Neuronal stem cell (in vitro differentiated cells): Measurements from ENCODE around the gene CEBPE.

Source experiments
- DNase-seq: peaks from one replicate; pipeline ENCODE4 v3.0.0-alpha.2; 2013; ENCODE audit warnings: low spot score
- H2AFZ ChIP-seq: one replicate; pipeline ENCODE4 v1.6.1; 2013; ENCODE audit warnings: mild to moderate bottlenecking, low read length, inconsistent platforms
- H2AK5ac ChIP-seq: 2 replicates; pipeline ENCODE4 v1.6.1; 2013; ENCODE audit warnings: low read depth, mild to moderate bottlenecking, inconsistent platforms, low read length, moderate library complexity, mixed read lengths
- H2BK120ac ChIP-seq: 2 replicates; pipeline ENCODE4 v1.6.1; 2013; ENCODE audit warnings: low read depth, mild to moderate bottlenecking, inconsistent platforms, low read length, moderate library complexity, mixed read lengths
- H2BK12ac ChIP-seq: one replicate; pipeline ENCODE4 v1.6.1; 2013; ENCODE audit warnings: low read length, inconsistent platforms
- H2BK15ac ChIP-seq: 2 replicates; pipeline ENCODE4 v1.6.1; 2013; ENCODE audit warnings: mild to moderate bottlenecking, low read length, inconsistent platforms, mixed read lengths
- H2BK5ac ChIP-seq: one replicate; pipeline ENCODE4 v1.6.1; 2013; ENCODE audit warnings: inconsistent platforms, mild to moderate bottlenecking, low read length, moderate library complexity
- H3K14ac ChIP-seq: one replicate; pipeline ENCODE4 v1.6.1; 2013; ENCODE audit warnings: low read length, inconsistent platforms
- H3K18ac ChIP-seq: 2 replicates; pipeline ENCODE4 v1.6.1; 2013; ENCODE audit warnings: low read length, inconsistent platforms
- H3K23ac ChIP-seq: 2 replicates; pipeline ENCODE4 v1.6.1; 2013; ENCODE audit warnings: low read depth, mild to moderate bottlenecking, mixed read lengths, low read length, inconsistent platforms; ENCODE audit not compliant: poor library complexity
- H3K27ac ChIP-seq: replicated peaks from 3 replicates; pipeline ENCODE4 v1.5.1; 2013; ENCODE audit warnings: low read length, inconsistent platforms
- H3K27me3 ChIP-seq, 3 experiments: 2 replicates each; pipeline ENCODE4 v1.6.1; 2013; ENCODE audit warnings: low read length in 3 of 3, mild to moderate bottlenecking in 2 of 3, inconsistent platforms in 1 of 3, low read depth in 1 of 3, mixed read lengths in 1 of 3, moderate library complexity in 1 of 3; ENCODE audit not compliant: control insufficient read depth in 3 of 3, insufficient read depth in 3 of 3
- H3K36me3 ChIP-seq, 2 donors: replicated peaks in 1 of 2; 2 replicates each; pipeline ENCODE4 v1.6.1; 2013; ENCODE audit warnings: low read length in 2 of 2; ENCODE audit not compliant: control insufficient read depth in 2 of 2, insufficient read depth in 2 of 2
- H3K4ac ChIP-seq: 2 replicates; pipeline ENCODE4 v1.6.1; 2013; ENCODE audit warnings: inconsistent platforms, mild to moderate bottlenecking, low read length, moderate library complexity
- H3K4me1 ChIP-seq, 2 donors: 1 replicate in 1 of 2; 2 replicates in 1 of 2; pipeline ENCODE4 v1.6.1; 2013; ENCODE audit warnings: low read length in 2 of 2, low read depth in 1 of 2; ENCODE audit not compliant: control insufficient read depth in 2 of 2, insufficient read depth in 1 of 2
- H3K4me2 ChIP-seq: one replicate; pipeline ENCODE4 v1.6.1; 2013; ENCODE audit warnings: mild to moderate bottlenecking, low read length, inconsistent platforms; ENCODE audit not compliant: insufficient read depth, poor library complexity, severe bottlenecking
- H3K4me3 ChIP-seq, 2 donors: 2 replicates each; pipeline ENCODE4 v1.5.1; 2013; ENCODE audit warnings: low read length in 2 of 2, mild to moderate bottlenecking in 2 of 2, inconsistent platforms in 1 of 2, moderate library complexity in 1 of 2
- H3K79me1 ChIP-seq: one replicate; pipeline ENCODE4 v1.6.1; 2013; ENCODE audit warnings: low read depth, mild to moderate bottlenecking, inconsistent platforms, low read length, moderate library complexity
- H3K9ac ChIP-seq: one replicate; pipeline ENCODE4 v1.6.1; 2013; ENCODE audit warnings: mild to moderate bottlenecking, low read depth, low read length, inconsistent platforms; ENCODE audit not compliant: poor library complexity
- H3K9me3 ChIP-seq, 2 donors: replicated peaks in 1 of 2; 2 replicates each; pipeline versions ENCODE3 to v1.6.1; 2013; ENCODE audit warnings: low read length in 2 of 2, mild to moderate bottlenecking in 2 of 2, inconsistent platforms in 1 of 2, low read depth in 1 of 2, mixed read lengths in 1 of 2, moderate library complexity in 1 of 2; ENCODE audit not compliant: control insufficient read depth in 2 of 2, insufficient read depth in 1 of 2
- H4K8ac ChIP-seq: one replicate; pipeline ENCODE4 v1.6.1; 2013; ENCODE audit warnings: low read depth, mild to moderate bottlenecking, inconsistent platforms, low read length, moderate library complexity
- H4K91ac ChIP-seq: one replicate; pipeline ENCODE4 v1.6.1; 2013; ENCODE audit warnings: low read length, low read depth, mild to moderate bottlenecking, inconsistent platforms; ENCODE audit not compliant: poor library complexity
- WGBS, 2 donors: extraction: QIAGEN DNeasy Blood & Tissue Kit; methylation state at CpG; one replicate each; pipeline ENCODE4 v1.1.7; 2013; ENCODE audit warnings: missing lambda C conversion rate in 2 of 2, mixed read lengths in 1 of 2; ENCODE audit not compliant: insufficient read length in 2 of 2, insufficient replicate concordance in 1 of 2; ENCODE audit errors: extremely low coverage in 2 of 2; 5-methylcytosine and 5-hydroxymethylcytosine counted together

CEBPE gene

DNA sequence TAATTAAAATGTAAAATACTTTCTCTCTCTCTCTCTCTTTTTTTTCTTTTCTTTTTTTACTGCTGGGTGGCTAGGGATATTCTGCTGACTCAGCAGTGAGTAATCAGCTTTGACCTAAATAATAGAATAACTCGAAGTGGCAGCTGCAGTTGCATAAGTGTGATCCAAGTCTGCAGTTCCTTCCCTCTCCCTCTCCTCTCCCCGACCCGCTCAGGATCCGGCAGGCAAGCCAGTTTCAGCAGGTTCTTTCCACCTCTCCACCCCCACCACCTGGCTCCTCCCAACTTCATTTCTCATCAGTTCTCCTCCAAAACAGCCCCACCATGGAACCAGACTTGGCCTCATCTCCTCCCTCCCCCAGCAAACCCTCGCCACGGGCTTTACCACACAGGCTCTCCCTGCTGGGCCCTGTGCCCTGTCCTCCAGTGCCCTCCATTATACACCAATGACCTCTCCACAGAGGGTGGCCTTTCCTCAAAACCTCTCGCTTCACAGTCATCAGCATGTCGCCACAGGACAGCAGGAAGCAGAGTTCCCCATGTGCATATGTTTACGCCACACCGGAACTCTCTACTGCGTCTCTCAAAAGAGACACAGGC, 42.0 kb upstream of the CEBPE start:
- no peaks in the 10 kb centered on the region for H3K9me3 ChIP-seq
- H3K23ac ChIP-seq: no peak overlapping the region
- no CpG with 5 or more reads among the region's 11 CpGs for WGBS, 2 donors
- H3K79me1 ChIP-seq: no peaks in the 10 kb centered on the region
- H4K91ac ChIP-seq: no peak overlapping the region
- peak overlapping the region; percentile 88 for H2AFZ ChIP-seq
- H3K14ac ChIP-seq: no peak overlapping the region
- no peak overlapping the region for H4K8ac ChIP-seq
- no peak overlapping the region for H2AK5ac ChIP-seq
- no peak overlapping the region for H3K4me2 ChIP-seq
- H2BK120ac ChIP-seq: no peak overlapping the region
- no peak overlapping the region for H3K4me3 ChIP-seq
- peak overlapping the region; percentile 58 for H3K18ac ChIP-seq
- H3K4ac ChIP-seq: no peak overlapping the region
- peak overlapping the region; percentile 39 for H3K27ac ChIP-seq
- no peak overlapping the region for H2BK15ac ChIP-seq
- no peak overlapping the region for H3K9ac ChIP-seq
- peaks cover 0 to 5% of the 10 kb centered on the region in 2 donors for H3K36me3 ChIP-seq
- H3K4me1 ChIP-seq: peaks cover 11 to 21% of the 10 kb centered on the region in 2 donors
- no peak for DNase-seq
- H3K27me3 ChIP-seq: no peaks in the 10 kb centered on the region
- no peak overlapping the region for H2BK12ac ChIP-seq
- H2BK5ac ChIP-seq: no peak overlapping the region

DNA sequence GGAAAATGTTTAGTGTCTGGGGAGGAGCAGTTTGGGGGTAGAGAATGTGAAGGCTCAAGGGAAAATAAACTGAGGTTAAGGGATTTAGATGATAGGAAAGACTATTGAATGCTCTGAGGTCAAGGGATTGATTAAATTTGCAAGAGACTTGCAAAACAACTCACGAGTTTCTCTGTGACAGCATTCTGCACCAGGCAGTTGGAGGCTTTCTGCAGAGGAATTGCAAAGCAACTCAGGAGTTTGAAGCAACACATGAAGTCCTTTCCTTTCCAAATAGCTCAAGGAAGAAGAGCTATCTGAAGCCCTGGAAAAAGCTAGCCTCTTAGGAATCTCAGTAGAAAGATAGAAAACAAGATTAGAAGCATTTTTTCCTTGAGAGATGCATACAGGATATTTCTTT, 40.5 kb upstream of the CEBPE start:
- Histone ChIP-seq H2BK5ac (no peak overlapping the region), H3K9me3 (no peaks in the 10 kb centered on the region), H4K8ac (no peak overlapping the region), H3K4me3 (no peak overlapping the region), H2AK5ac (no peak overlapping the region), H2AFZ (peak overlapping the region; percentile 56), H3K14ac (no peak overlapping the region), H3K4me1 (peaks cover 18 to 28% of the 10 kb centered on the region in 2 donors), H3K36me3 (peaks cover 0 to 1% of the 10 kb centered on the region in 2 donors), H3K79me1 (no peaks in the 10 kb centered on the region), H3K27ac (no peak overlapping the region), H2BK120ac (no peak overlapping the region), H2BK15ac (no peak overlapping the region), H4K91ac (no peak overlapping the region), H3K27me3 (no peaks in the 10 kb centered on the region), H3K9ac (no peak overlapping the region), H3K4ac (no peak overlapping the region), H2BK12ac (no peak overlapping the region), H3K18ac (no peak overlapping the region), H3K4me2 (no peak overlapping the region), H3K23ac (no peak overlapping the region)
- WGBS, 2 donors: no CpG with 5 or more reads among the region's 1 CpG
- DNase-seq: no peak

DNA sequence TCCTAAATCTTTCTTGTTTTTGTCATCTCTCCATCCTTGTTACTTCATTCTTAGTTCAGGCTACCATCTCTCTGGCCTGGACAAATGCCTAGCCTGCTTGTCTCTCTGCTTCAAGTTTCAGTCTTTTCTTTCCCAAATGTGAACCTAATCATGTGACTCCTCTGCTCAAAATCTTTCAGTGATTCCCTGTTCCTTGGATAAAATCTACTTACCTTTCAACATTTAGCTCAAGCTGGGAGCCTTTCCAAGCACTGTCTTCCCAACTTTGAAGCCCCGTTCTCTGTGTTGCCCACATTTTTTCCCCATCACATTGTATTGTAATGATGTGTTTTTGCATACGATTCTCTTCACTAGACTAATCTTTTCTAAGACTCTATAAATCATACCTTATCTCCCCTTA, 39.7 kb upstream of the CEBPE start:
- Histone ChIP-seq H3K14ac (no peak overlapping the region), H2AK5ac (no peak overlapping the region), H3K9ac (no peak overlapping the region), H3K4me3 (no peak overlapping the region), H2BK5ac (no peak overlapping the region), H3K4ac (no peak overlapping the region), H3K23ac (no peak overlapping the region), H3K18ac (no peak overlapping the region), H4K91ac (no peak overlapping the region), H2BK15ac (no peak overlapping the region), H4K8ac (no peak overlapping the region), H3K9me3 (no peaks in the 10 kb centered on the region), H2BK120ac (no peak overlapping the region), H2AFZ (no peak overlapping the region), H3K36me3 (peaks cover 0 to 1% of the 10 kb centered on the region in 2 donors), H3K79me1 (no peaks in the 10 kb centered on the region), H3K27ac (no peak overlapping the region), H3K27me3 (no peaks in the 10 kb centered on the region), H3K4me1 (peaks cover 24 to 28% of the 10 kb centered on the region in 2 donors), H3K4me2 (no peak overlapping the region), H2BK12ac (no peak overlapping the region)
- no peak for DNase-seq
- no CpG with 5 or more reads among the region's 2 CpGs for whole genome bisulfite sequencing, 2 donors

DNA sequence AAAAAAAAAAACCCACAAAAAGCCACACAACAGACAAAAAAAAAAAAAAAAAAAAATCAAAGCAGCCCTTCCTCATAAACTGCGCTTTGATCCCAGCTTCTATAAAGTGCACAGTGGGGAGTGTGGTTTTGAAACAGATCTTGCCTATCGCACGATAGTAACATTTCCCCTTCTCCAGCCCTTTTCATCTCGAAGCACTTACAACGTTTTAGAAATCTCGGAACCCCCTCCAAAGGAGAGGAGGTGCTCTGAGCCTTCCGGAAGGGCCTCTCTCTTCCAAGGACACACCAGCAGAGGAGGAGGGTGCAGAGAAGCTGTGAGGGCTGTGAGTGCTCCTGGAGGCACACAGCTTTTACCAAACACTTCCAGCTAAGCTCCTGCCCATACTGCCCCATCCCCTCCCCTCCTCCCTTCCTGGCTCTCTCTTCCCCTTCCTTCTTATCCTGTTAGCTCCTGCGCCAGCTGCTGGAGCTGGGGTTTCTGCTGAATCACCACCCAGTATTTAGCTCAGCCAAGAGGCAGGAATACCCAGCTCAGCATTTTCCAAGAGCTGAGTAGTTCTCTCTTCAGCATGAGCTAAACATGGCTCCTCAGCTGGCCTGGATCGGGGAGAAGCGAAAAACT, 36.0 kb upstream of the CEBPE start:
- Histone ChIP-seq H4K8ac (peak overlapping the region; percentile 33), H2AK5ac (no peak overlapping the region), H3K14ac (no peak overlapping the region), H2BK120ac (no peak overlapping the region), H2AFZ (peak overlapping the region; percentile 89), H3K4me3 (no peak overlapping the region), H3K23ac (no peak overlapping the region), H3K18ac (peak overlapping the region; percentile 20), H2BK15ac (no peak overlapping the region), H2BK12ac (no peak overlapping the region), H3K27me3 (no peaks in the 10 kb centered on the region), H3K4me2 (no peak overlapping the region), H3K4ac (no peak overlapping the region), H3K4me1 (peaks cover 16 to 18% of the 10 kb centered on the region in 2 donors), H3K9ac (no peak overlapping the region), H3K9me3 (no peaks in the 10 kb centered on the region), H3K79me1 (no peaks in the 10 kb centered on the region), H3K36me3 (peaks cover 2 to 3% of the 10 kb centered on the region in 2 donors), H4K91ac (no peak overlapping the region), H2BK5ac (no peak overlapping the region), H3K27ac (peak overlapping the region; percentile 1)
- WGBS, 2 donors: no CpG with 5 or more reads among the region's 10 CpGs
- no peak for DNase-seq
